NCI-H748 treated with DMSO at 0.1 percent for 48 hours (cell line): ENCODE data around the gene PARVG.

Experiments
- DNase-seq: peaks from one replicate; lab custom pipeline; 2025; lab: John Stamatoyannopoulos, UW

The PARVG gene

GRCh38 chr22:44244265-44244822 is 63.6 kb downstream of the PARVG start:
- no peak for DNase-seq

- no peak for DNase-seq
These were observed 64.7 kb downstream of the PARVG start for GRCh38 chr22:44245438-44245837.

- DNase-seq, result no peak
These were observed 65.1 kb downstream of the PARVG start for GRCh38 chr22:44245867-44246266.

GRCh38 chr22:44246615-44247326 is 66.0 kb downstream of the PARVG start:
- DNase-seq, result no peak

GRCh38 chr22:44247346-44247745 is 66.6 kb downstream of the PARVG start:
- no peak for DNase-seq

- DNase-seq, result no peak
These were observed 67.5 kb downstream of the PARVG start for GRCh38 chr22:44247923-44248892.

- DNase-seq, result no peak
These were observed 68.2 kb downstream of the PARVG start for GRCh38 chr22:44248926-44249325.

GRCh38 chr22:44249376-44250147 is 68.8 kb downstream of the PARVG start:
- no peak for DNase-seq

GRCh38 chr22:44254811-44255210 is 74.1 kb downstream of the PARVG start:
- no peak for DNase-seq

GRCh38 chr22:44256085-44256484 is 75.4 kb downstream of the PARVG start:
- no peak for DNase-seq

- no peak for DNase-seq
These were observed 76.1 kb downstream of the PARVG start for GRCh38 chr22:44256556-44257485.
